ENCODE data around the gene MRPS10. TPM values are rescaled to one million over a fixed set of nuclear protein-coding genes. Genes with fewer than 3 reads are reported as not detected.
"Not testable (repeated sequence)": the region's sequence is repeated elsewhere in the genome, so short reads cannot be mapped to it uniquely, and the experiment has no call there.

MRPS10 gene
- total RNA-seq, 1 experiment from 2014 or later, result 62.1 TPM

GRCh38 chr6:42202131-42202915 is 15.3 kb downstream of the MRPS10 start:
- POLR2A ChIA-PET; H3K27ac ChIP-seq (ENCODE audit: low read depth, low read length); H3K9ac ChIP-seq (ENCODE audit: low read length); intact Hi-C loops (cut with micrococcal nuclease); H3K9me2 ChIP-seq (ENCODE audit: insufficient read depth); RAD21 ChIA-PET (ENCODE audit: low non-redundant PET in 1 of 2, low total read pairs in 2 of 2, uncharacterized antibody in 2 of 2, unreplicated experiment in 2 of 2); H3K4me2 ChIP-seq (ENCODE audit: low read length); DNase-seq (ENCODE audit: low read depth, low spot score); ATAC-seq; H4K20me1 ChIP-seq (ENCODE audit: insufficient read depth); H3K27me3 ChIP-seq (ENCODE audit: insufficient read depth, low read length); H3K79me2 ChIP-seq (ENCODE audit: insufficient read depth, low read length); BruUV-seq (replicated peaks); H3K4me3 ChIP-seq (replicated peaks in 1 of 2; ENCODE audit: low read depth in 1 of 2, low read length in 2 of 2); H2AFZ ChIP-seq (ENCODE audit: low read depth, low read length, poor library complexity, severe bottlenecking); H3K9me3 ChIP-seq (ENCODE audit: control insufficient read depth in 1 of 2, insufficient read depth in 1 of 2, low read depth in 1 of 2, low read length in 2 of 2): not testable (repeated sequence)
- CTCF ChIA-PET, result interaction anchor here (1.3 kb wide), 1 partner anchor 12 kb away, joined by 8 read pairs; no protein-coding TSS in a partner anchor
- Histone ChIP-seq H3K4me1 (ENCODE audit: control insufficient read depth in 1 of 2, insufficient read depth in 2 of 2, low read length in 2 of 2) (peaks cover 2 to 21% of the 10 kb centered on the region in 2 experiments; a peak in 3 of 4 replicates), H3K36me3 (ENCODE audit: control insufficient read depth in 1 of 2, insufficient read depth in 2 of 2, low read length in 2 of 2) (peaks cover 2 to 17% of the 10 kb centered on the region in 2 experiments; a peak in 1 of 4 replicates)

GRCh38 chr6:42201382-42201781 is 16.3 kb downstream of the MRPS10 start:
- POLR2A ChIA-PET, result no interaction called here
- H3K4me2 ChIP-seq (ENCODE audit: low read length), result no peak overlapping the region

More at GRCh38 chr6:42201382-42201781, 16.3 kb downstream of the MRPS10 start:
- H2AFZ ChIP-seq (ENCODE audit: low read depth, low read length, poor library complexity, severe bottlenecking), result no peak overlapping the region
- DNase-seq (ENCODE audit: low read depth, low spot score), result no peak
- RAD21 ChIA-PET (ENCODE audit: low non-redundant PET in 1 of 2, low total read pairs in 2 of 2, uncharacterized antibody in 2 of 2, unreplicated experiment in 2 of 2), result no interaction called here
- intact Hi-C loops (cut with micrococcal nuclease), result no loop called here
- no peaks in the 10 kb centered on the region for H3K27me3 ChIP-seq (ENCODE audit: insufficient read depth, low read length)
- ATAC-seq, result no peak
- H3K79me2 ChIP-seq (ENCODE audit: insufficient read depth, low read length), result no peaks in the 10 kb centered on the region
- no peak overlapping the region for H3K27ac ChIP-seq (ENCODE audit: low read depth, low read length)
- no TSS peak for BruUV-seq (replicated peaks)
- H3K9me3 ChIP-seq (ENCODE audit: control insufficient read depth in 1 of 2, insufficient read depth in 1 of 2, low read depth in 1 of 2, low read length in 2 of 2), result no peaks in the 10 kb centered on the region
- H3K4me3 ChIP-seq (replicated peaks in 1 of 2; ENCODE audit: low read depth in 1 of 2, low read length in 2 of 2), result no peak overlapping the region
- TF ChIP-seq TCF7L2 (IDR thresholded peaks at IDR 0.05; ENCODE audit: borderline replicate concordance, extremely low read depth, insufficient read depth, insufficient read length) (no peak), JUND (IDR thresholded peaks at IDR 0.05) (no peak), CBX3 (IDR thresholded peaks at IDR 0.05; ENCODE audit: low read depth) (no peak), REST (IDR thresholded peaks at IDR 0.05; ENCODE audit: low read depth) (no peak), EZH2phosphoT487 (IDR thresholded peaks at IDR 0.05; ENCODE audit: borderline replicate concordance) (no peak), MAX (IDR thresholded peaks at IDR 0.05) (no peak), CTCF (IDR thresholded peaks at IDR 0.05 in 2 of 3, conservative IDR thresholded peaks at IDR 0.05 in 1 of 3; ENCODE audit: borderline replicate concordance in 1 of 3, insufficient read depth in 1 of 3, low read depth in 2 of 3, low read length in 2 of 3) (no peak), POLR2A (IDR thresholded peaks at IDR 0.05; ENCODE audit: borderline replicate concordance, extremely low read depth, insufficient read depth, insufficient read length) (no peak), FOSL1 (IDR thresholded peaks at IDR 0.05; ENCODE audit: low read depth) (no peak), POLR2AphosphoS5 (IDR thresholded peaks at IDR 0.05; ENCODE audit: low read depth, low read length) (no peak), EZH2 (IDR thresholded peaks at IDR 0.05) (no peak), ZNF274 (IDR thresholded peaks at IDR 0.05; ENCODE audit: low read depth, low read length) (no peak), EGR1 (IDR thresholded peaks at IDR 0.05; ENCODE audit: low read depth) (no peak)
- no peak overlapping the region for H3K9ac ChIP-seq (ENCODE audit: low read length)
- H3K4me1 ChIP-seq (ENCODE audit: control insufficient read depth in 1 of 2, insufficient read depth in 2 of 2, low read length in 2 of 2), result peaks cover 2 to 21% of the 10 kb centered on the region in 2 experiments; a peak in 3 of 4 replicates
- CTCF ChIA-PET, result no interaction called here
- H3K9me2 ChIP-seq (ENCODE audit: insufficient read depth), result no peaks in the 10 kb centered on the region
- no peaks in the 10 kb centered on the region for H4K20me1 ChIP-seq (ENCODE audit: insufficient read depth)
- H3K36me3 ChIP-seq (ENCODE audit: control insufficient read depth in 1 of 2, insufficient read depth in 2 of 2, low read length in 2 of 2), result peaks cover 0 to 17% of the 10 kb centered on the region in 2 experiments; a peak in 1 of 4 replicates
